Measurements from ENCODE around the gene BHMT. TPM values are rescaled to one million over a fixed set of nuclear protein-coding genes. Genes with fewer than 3 reads are reported as not detected.

The BHMT gene, protein sequence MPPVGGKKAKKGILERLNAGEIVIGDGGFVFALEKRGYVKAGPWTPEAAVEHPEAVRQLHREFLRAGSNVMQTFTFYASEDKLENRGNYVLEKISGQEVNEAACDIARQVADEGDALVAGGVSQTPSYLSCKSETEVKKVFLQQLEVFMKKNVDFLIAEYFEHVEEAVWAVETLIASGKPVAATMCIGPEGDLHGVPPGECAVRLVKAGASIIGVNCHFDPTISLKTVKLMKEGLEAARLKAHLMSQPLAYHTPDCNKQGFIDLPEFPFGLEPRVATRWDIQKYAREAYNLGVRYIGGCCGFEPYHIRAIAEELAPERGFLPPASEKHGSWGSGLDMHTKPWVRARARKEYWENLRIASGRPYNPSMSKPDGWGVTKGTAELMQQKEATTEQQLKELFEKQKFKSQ
- not detected for total RNA-seq

- no peak for TF ChIP-seq CTCF (IDR thresholded peaks at IDR 0.05)
- Histone ChIP-seq H3K27me3 (peaks cover 9% of the 10 kb centered on the region), H3K4me3 (no peak within 1 kb of the TSS), H3K9me3 (no peaks in the 10 kb centered on the region), H3K27ac (no peak within 1 kb of the TSS), H3K36me3 (no peaks in the 10 kb centered on the region), H3K4me1 (peaks cover 0 to 5% of the 10 kb centered on the region in 2 donors)
- no peak for DNase-seq (ENCODE audit: low spot score in 2 of 2)
- intact Hi-C loops (cut with DNase I), result no loop called here
Observed at GRCh38 chr5:79111387-79111959, at the start of gene BHMT. TSS of gene BHMT (plus strand) at chr5:79111809. CDS start at chr5:79111886, 77 bp downstream.

GRCh38 chr5:79062436-79062835 lies 49.2 kb upstream of the BHMT start:
- Histone ChIP-seq H3K27ac (no peak overlapping the region), H3K4me1 (no peaks in the 10 kb centered on the region), H3K4me3 (no peak overlapping the region), H3K27me3 (no peaks in the 10 kb centered on the region), H3K36me3 (no peaks in the 10 kb centered on the region), H3K9me3 (no peaks in the 10 kb centered on the region)
- intact Hi-C loops (cut with DNase I), result no loop called here
- DNase-seq (ENCODE audit: low spot score in 2 of 2), result no peak
- no peak for TF ChIP-seq CTCF (IDR thresholded peaks at IDR 0.05)

DNA sequence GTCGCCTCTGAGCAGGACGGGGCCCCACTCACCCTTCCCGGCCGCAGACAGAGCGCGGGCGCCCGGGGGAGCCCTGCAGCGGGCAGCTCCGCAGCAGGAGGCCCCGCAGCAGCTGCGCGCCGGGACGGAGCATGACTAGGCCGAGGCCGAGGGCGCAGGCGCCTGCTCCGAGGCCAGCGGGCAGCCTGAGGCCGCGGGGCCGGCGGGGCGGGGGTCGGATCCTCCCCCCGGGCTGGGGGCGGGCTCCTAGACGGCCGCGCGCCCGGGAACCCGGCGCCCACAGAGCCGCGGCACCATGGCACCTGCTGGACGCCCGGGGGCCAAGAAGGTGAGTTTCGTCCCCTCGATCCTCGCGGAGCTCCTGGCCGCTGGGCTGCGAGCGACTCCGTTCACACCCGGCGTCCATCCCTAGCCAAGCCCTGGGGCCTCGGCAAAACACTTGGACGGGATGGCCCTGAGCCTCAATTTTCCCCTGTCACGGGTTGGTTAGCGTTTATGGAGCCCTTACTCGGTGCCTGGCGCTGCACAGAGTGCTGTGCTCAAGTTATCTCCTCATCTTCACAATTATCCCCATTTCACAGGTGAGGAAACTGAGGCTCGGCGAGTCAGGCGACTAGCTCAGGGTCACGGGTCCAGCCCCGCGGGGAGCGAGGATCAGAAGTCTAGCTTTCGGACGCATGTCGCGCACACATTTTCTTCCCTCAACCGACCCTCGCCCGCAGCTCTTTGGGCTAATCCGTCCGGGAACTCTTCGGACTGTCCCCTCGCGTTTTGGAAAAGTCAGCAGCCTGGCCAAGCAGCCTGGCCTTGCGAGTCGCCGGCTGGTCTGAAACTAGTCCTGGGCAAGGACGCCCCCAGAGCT lies 41.9 kb upstream of the BHMT start, which contains the start of the genes BHMT2 and DMGDH:
Gene BHMT2, plus strand, starts transcription at position 280 of the 862 bp plus-strand sequence. Its CDS starts 16 bp downstream, at position 296.
Gene DMGDH, minus strand, starts transcription at position 187 of the 862 bp plus-strand sequence. Its CDS starts 54 bp downstream, at position 133.
- peak within 1 kb of the TSS; percentile 37 to 74 for H3K4me3 ChIP-seq
- no peaks in the 10 kb centered on the region for H3K27me3 ChIP-seq
- no peaks in the 10 kb centered on the region for H3K9me3 ChIP-seq
- no peaks in the 10 kb centered on the region for H3K4me1 ChIP-seq
- intact Hi-C loops (cut with DNase I), result no loop called here
- peak within 1 kb of the TSS; percentile 23 to 74 for H3K27ac ChIP-seq
- TF ChIP-seq CTCF (IDR thresholded peaks at IDR 0.05), result no peak
- H3K36me3 ChIP-seq, result no peaks in the 10 kb centered on the region
- DNase-seq (ENCODE audit: low spot score in 2 of 2), result no peak

DNA sequence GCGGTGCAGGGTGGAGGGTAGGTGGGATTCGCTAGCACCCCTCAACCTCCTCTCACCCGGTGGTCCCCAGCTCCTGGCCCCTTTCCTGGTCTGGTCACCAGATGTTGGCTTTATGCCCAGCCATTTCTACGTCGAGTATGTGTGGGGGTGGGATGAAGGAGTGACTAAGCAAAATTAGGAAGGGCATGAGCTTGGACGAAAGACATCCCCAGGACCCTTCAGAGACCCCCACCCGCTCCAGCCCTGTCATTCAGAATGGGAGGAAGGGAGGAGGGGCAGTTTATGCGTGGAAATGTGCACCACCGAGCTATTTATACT lies 41.3 kb upstream of the BHMT start:
- H3K4me1 ChIP-seq, result no peaks in the 10 kb centered on the region
- intact Hi-C loops (cut with DNase I), result no loop called here
- H3K4me3 ChIP-seq, result peak overlapping the region; percentile 37 to 74
- no peak for DNase-seq (ENCODE audit: low spot score in 2 of 2)
- H3K36me3 ChIP-seq, result no peaks in the 10 kb centered on the region
- H3K27ac ChIP-seq, result peak overlapping the region; percentile 23 to 74
- no peaks in the 10 kb centered on the region for H3K27me3 ChIP-seq
- H3K9me3 ChIP-seq, result no peaks in the 10 kb centered on the region
- TF ChIP-seq CTCF (IDR thresholded peaks at IDR 0.05), result no peak

DNA sequence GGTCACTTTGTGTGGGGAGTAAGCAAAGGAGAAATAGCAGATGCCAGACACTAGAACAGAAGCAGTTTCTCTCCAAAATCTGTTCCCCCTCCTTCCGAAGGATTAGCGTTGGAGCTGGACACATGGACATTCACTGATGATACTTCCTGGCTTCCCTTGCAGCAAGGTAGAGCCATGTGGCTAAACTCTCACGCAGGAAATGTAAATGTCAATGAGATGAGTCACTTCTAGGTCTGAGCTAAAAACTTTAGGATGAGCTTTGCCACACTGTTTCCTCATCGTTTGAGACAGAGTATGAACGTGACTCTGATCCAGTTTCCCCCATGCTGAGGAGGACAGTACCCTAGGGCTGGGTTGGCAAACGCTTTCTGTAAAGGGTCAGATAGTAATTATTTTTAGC lies 37.0 kb upstream of the BHMT start:
- Histone ChIP-seq H3K27ac (no peak overlapping the region), H3K9me3 (no peaks in the 10 kb centered on the region), H3K36me3 (no peaks in the 10 kb centered on the region), H3K4me1 (peaks cover 0 to 6% of the 10 kb centered on the region in 2 donors), H3K4me3 (no peak overlapping the region), H3K27me3 (no peaks in the 10 kb centered on the region)
- no peak for DNase-seq (ENCODE audit: low spot score in 2 of 2)
- intact Hi-C loops (cut with DNase I), result no loop called here
- TF ChIP-seq CTCF (IDR thresholded peaks at IDR 0.05), result no peak

All from ascending aorta (tissue), 2 donors.